Airway epithelial cell (primary cell): ENCODE data around the gene HOXD3. TPM values are rescaled to one million over a fixed set of nuclear protein-coding genes. Genes with fewer than 3 reads are reported as not detected.

Experiments used
- total RNA-seq: library from RNA; depleted of rRNA; stranded (reverse); fragments of >200 nt; gene quantifications from 2 replicates; pipeline ENCODE4 v1.2.3, GENCODE V29; 2015

HOXD3 gene
- not detected in 2 replicates for total RNA-seq

GRCh38 chr2:176156807-176157498 lies at the start of gene HOXD3:
Gene HOXD3, plus strand, starts transcription at chr2:176157307. Its CDS starts 11,808 bp downstream, at chr2:176169115.

GRCh38 chr2:176115883-176116813 lies 41.0 kb upstream of the HOXD3 start, which contains the start of gene HOXD10:
Gene HOXD10, plus strand, starts transcription at chr2:176116778. Its CDS starts 56 bp downstream, at chr2:176116834.

GRCh38 chr2:176122683-176123410 lies 34.3 kb upstream of the HOXD3 start, which contains the start of gene HOXD9:
Gene HOXD9, plus strand, starts transcription at chr2:176122719. Its CDS starts 50 bp downstream, at chr2:176122769.

GRCh38 chr2:176128982-176129796 lies 27.9 kb upstream of the HOXD3 start, which contains the start of gene HOXD8:
Gene HOXD8, plus strand, starts transcription at chr2:176129705. Its CDS starts 662 bp downstream, at chr2:176130367.

GRCh38 chr2:176151442-176152287 lies 5.4 kb upstream of the HOXD3 start, which contains the start of gene HOXD4:
Gene HOXD4, plus strand, starts transcription at chr2:176151550. Its CDS starts 84 bp downstream, at chr2:176151634.

GRCh38 chr2:176187899-176188773 lies 31.0 kb downstream of the HOXD3 start, which contains the start of gene HOXD1:
Gene HOXD1, plus strand, starts transcription at chr2:176188668. Its CDS starts 134 bp downstream, at chr2:176188802.

Other genes starting within 250 kb of the HOXD3 start
- 18.9 and 19.5 TPM in 2 replicates for gene LNPK, start 155.0 kb upstream of the HOXD3 start, total RNA-seq
- not detected in 2 replicates for gene EVX2, start 73.3 kb upstream of the HOXD3 start, total RNA-seq
- gene HOXD13, start 64.6 kb upstream of the HOXD3 start, total RNA-seq = not detected in 2 replicates
- not detected in 2 replicates for gene HOXD12, start 57.5 kb upstream of the HOXD3 start, total RNA-seq
- gene HOXD11, start 50.0 kb upstream of the HOXD3 start, total RNA-seq = not detected in 2 replicates
- not detected in 2 replicates for gene HOXD10, start 40.5 kb upstream of the HOXD3 start, total RNA-seq
- gene HOXD9, start 34.6 kb upstream of the HOXD3 start, total RNA-seq = not detected in 2 replicates
- gene HOXD8, start 27.6 kb upstream of the HOXD3 start, total RNA-seq = not detected in 2 replicates
- gene HOXD4, start 5.8 kb upstream of the HOXD3 start, total RNA-seq = not detected in 2 replicates
- gene HOXD1, start 31.4 kb downstream of the HOXD3 start, total RNA-seq = not detected in 2 replicates
- 47.7 and 49.8 TPM in 2 replicates for gene MTX2, start 112.1 kb downstream of the HOXD3 start, total RNA-seq